ENCODE data around the gene TSC22D2.

Gene TSC22D2

GRCh38 chr3:150509780-150510179 is 101.7 kb downstream of the TSC22D2 start:
- H3K27me3 ChIP-seq (ENCODE audit: low read length): no peaks in the 10 kb centered on the region
- no peak overlapping the region for H2AFZ ChIP-seq (ENCODE audit: low read depth, low read length, severe bottlenecking)
- H3K36me3 ChIP-seq (ENCODE audit: low read length): no peaks in the 10 kb centered on the region
- no peaks in the 10 kb centered on the region for H3K9me2 ChIP-seq (replicated peaks; ENCODE audit: insufficient read depth, low read length)
- no peaks in the 10 kb centered on the region for H4K20me1 ChIP-seq (ENCODE audit: low read depth, low read length)
- no peaks in the 10 kb centered on the region for H3K9me3 ChIP-seq (ENCODE audit: insufficient read depth, low read length)
- H3K27ac ChIP-seq (ENCODE audit: low read depth, low read length): no peak overlapping the region
- H3K79me2 ChIP-seq (ENCODE audit: insufficient read depth, low read length): no peaks in the 10 kb centered on the region
- TF ChIP-seq CTCF (IDR thresholded peaks at IDR 0.05; ENCODE audit: insufficient read depth, low read length, poor library complexity, severe bottlenecking) (no peak), EZH2phosphoT487 (conservative IDR thresholded peaks at IDR 0.05; ENCODE audit: low read length) (no peak)
- H3K9ac ChIP-seq (ENCODE audit: low read length): no peak overlapping the region
- no peak overlapping the region for H3K4me3 ChIP-seq (ENCODE audit: insufficient read depth, low read length, poor library complexity, severe bottlenecking)
- no peak overlapping the region for H3K4me2 ChIP-seq (ENCODE audit: low read depth, low read length, poor library complexity, severe bottlenecking)
- no peaks in the 10 kb centered on the region for H3F3A ChIP-seq (ENCODE audit: insufficient read depth)

- H3K4me2 ChIP-seq (ENCODE audit: low read depth, low read length, poor library complexity, severe bottlenecking): no peak overlapping the region
- H3K27ac ChIP-seq (ENCODE audit: low read depth, low read length): no peak overlapping the region
- no peaks in the 10 kb centered on the region for H3F3A ChIP-seq (ENCODE audit: insufficient read depth)
These were observed 103.2 kb downstream of the TSC22D2 start for GRCh38 chr3:150511122-150511821.

GRCh38 chr3:150515210-150515609 is 107.1 kb downstream of the TSC22D2 start:
- H3K4me3 ChIP-seq (ENCODE audit: insufficient read depth, low read length, poor library complexity, severe bottlenecking): no peak overlapping the region
- no peak overlapping the region for H3K27ac ChIP-seq (ENCODE audit: low read depth, low read length)
- H3K4me2 ChIP-seq (ENCODE audit: low read depth, low read length, poor library complexity, severe bottlenecking): no peak overlapping the region
- H3K36me3 ChIP-seq (ENCODE audit: low read length): no peaks in the 10 kb centered on the region
- H2AFZ ChIP-seq (ENCODE audit: low read depth, low read length, severe bottlenecking): no peak overlapping the region
- no peak overlapping the region for H3K9ac ChIP-seq (ENCODE audit: low read length)
- TF ChIP-seq EZH2phosphoT487 (conservative IDR thresholded peaks at IDR 0.05; ENCODE audit: low read length) (no peak), CTCF (IDR thresholded peaks at IDR 0.05; ENCODE audit: insufficient read depth, low read length, poor library complexity, severe bottlenecking) (no peak)
- H3K79me2 ChIP-seq (ENCODE audit: insufficient read depth, low read length): no peaks in the 10 kb centered on the region
- H3F3A ChIP-seq (ENCODE audit: insufficient read depth): no peaks in the 10 kb centered on the region
- no peaks in the 10 kb centered on the region for H4K20me1 ChIP-seq (ENCODE audit: low read depth, low read length)
- H3K9me2 ChIP-seq (replicated peaks; ENCODE audit: insufficient read depth, low read length): no peaks in the 10 kb centered on the region
- no peaks in the 10 kb centered on the region for H3K27me3 ChIP-seq (ENCODE audit: low read length)
- H3K9me3 ChIP-seq (ENCODE audit: insufficient read depth, low read length): no peaks in the 10 kb centered on the region

More at GRCh38 chr3:150511122-150511821, 103.2 kb downstream of the TSC22D2 start:
- Histone ChIP-seq H3K36me3 (ENCODE audit: low read length) (no peaks in the 10 kb centered on the region), H3K9me3 (ENCODE audit: insufficient read depth, low read length) (no peaks in the 10 kb centered on the region), H4K20me1 (ENCODE audit: low read depth, low read length) (no peaks in the 10 kb centered on the region), H3K9me2 (replicated peaks; ENCODE audit: insufficient read depth, low read length) (no peaks in the 10 kb centered on the region), H3K4me3 (ENCODE audit: insufficient read depth, low read length, poor library complexity, severe bottlenecking) (no peak overlapping the region), H3K79me2 (ENCODE audit: insufficient read depth, low read length) (no peaks in the 10 kb centered on the region), H2AFZ (ENCODE audit: low read depth, low read length, severe bottlenecking) (no peak overlapping the region), H3K27me3 (ENCODE audit: low read length) (no peaks in the 10 kb centered on the region), H3K9ac (ENCODE audit: low read length) (no peak overlapping the region)
- TF ChIP-seq EZH2phosphoT487 (conservative IDR thresholded peaks at IDR 0.05; ENCODE audit: low read length): no peak
- TF ChIP-seq CTCF (IDR thresholded peaks at IDR 0.05; ENCODE audit: insufficient read depth, low read length, poor library complexity, severe bottlenecking): no peak
